H1 (cell line): ENCODE results near the gene NT5DC1. TPM values are rescaled to one million over a fixed set of nuclear protein-coding genes. Genes with fewer than 3 reads are reported as not detected.

Source experiments
- CEBPB ChIP-seq: IDR thresholded peaks from 2 replicates; pipeline ENCODE4 v1.6.1; 2012; ENCODE audit warnings: low read depth, low read length
- CTBP2 ChIP-seq: IDR thresholded peaks from 2 replicates; pipeline ENCODE4 v1.7.0; 2011; ENCODE audit warnings: borderline replicate concordance, mild to moderate bottlenecking, moderate library complexity, mixed read lengths, low read length; ENCODE audit not compliant: insufficient read depth, insufficient read length
- MAX ChIP-seq: IDR thresholded peaks from 2 replicates; pipeline ENCODE4 v1.6.1; 2012; ENCODE audit warnings: inconsistent platforms
- POLR2A ChIP-seq, 2 experiments: IDR thresholded peaks; 1 replicate in 1 of 2; 2 replicates in 1 of 2; pipeline ENCODE4 v1.6.1; 2011; ENCODE audit warnings: low read depth in 2 of 2, low read length in 2 of 2, mild to moderate bottlenecking in 2 of 2; ENCODE audit errors: control extremely low read depth in 1 of 2
- TCF12 ChIP-seq: IDR thresholded peaks from 2 replicates; pipeline ENCODE4 v1.6.1; 2011; ENCODE audit warnings: low read depth, mild to moderate bottlenecking, low read length
- polyA plus RNA-seq, 7 experiments: library from polyadenylated mRNA; depleted of rRNA in 3 of 7; stranded (reverse) in 5 of 7; unstranded in 2 of 7; fragments of >200 nt in 5 of 7; fragments of 200-250 nt in 2 of 7; gene quantifications; 1 replicate in 5 of 7; 2 replicates in 1 of 7; 4 replicates in 1 of 7; pipeline versions ENCODE4 v1.2.1 to v1.2.3, GENCODE V29; 2011 to 2013; ENCODE audit warnings: missing spikeins in 2 of 7, mixed read lengths in 2 of 7
- total RNA-seq: library from RNA; stranded (reverse); fragmentation: NEBNext Ultra II Directional; extraction: Animal tissue kit (Norgen Biotek cat#: 25700); gene quantifications from 2 replicates; pipeline ENCODE4 v1.2.1, GENCODE V29; 2021

The NT5DC1 gene
- total and polyA plus RNA-seq, 2 of the 8 experiments (the other 6 are each of a cell fraction or from before 2014, with no cell fraction given): 25.3 to 72.7 TPM

DNA sequence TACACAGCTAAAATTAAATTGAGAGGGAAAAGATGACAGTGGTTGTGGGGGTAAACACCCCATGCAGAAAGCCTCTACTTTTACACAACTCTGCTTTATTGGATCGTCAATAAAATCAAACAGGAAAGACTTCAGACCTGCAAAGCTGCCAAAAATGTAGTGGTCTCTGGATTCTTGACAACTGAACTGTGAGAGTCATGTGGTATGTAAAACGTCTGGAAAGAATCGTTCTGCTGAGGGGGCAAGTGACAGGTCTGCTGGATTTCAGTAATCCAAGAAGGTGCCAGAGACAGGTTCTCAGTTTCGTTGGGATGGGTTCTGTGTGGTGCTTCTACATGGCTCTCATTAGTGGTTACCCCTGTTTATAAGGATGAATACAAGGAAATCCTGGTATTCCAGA, 89.9 kb downstream of the NT5DC1 start (continued):
- TF ChIP-seq TCF12: no peak
- no peak for TF ChIP-seq POLR2A (IDR thresholded peaks at IDR 0.05; ENCODE audit: control extremely low read depth in 1 of 2, low read depth in 2 of 2, low read length in 2 of 2)
- TF ChIP-seq MAX: no peak
- no peak for TF ChIP-seq CEBPB
- no peak for TF ChIP-seq CTBP2
